Loucy (cell line): Measurements from ENCODE around the gene TBC1D20.

Experiments
- H2AFZ ChIP-seq: fragments of 200-600 bp; sonication (generic); 2 replicates; pipeline ENCODE4 v1.6.0; 2016; ENCODE audit warnings: antibody characterized with exemption, mild to moderate bottlenecking, low read length, moderate library complexity
- H3F3A ChIP-seq: fragments of 200-600 bp; 2 replicates; pipeline ENCODE4 v1.6.0; 2016; ENCODE audit warnings: antibody characterized with exemption, low read depth, mild to moderate bottlenecking
- H3K27me3 ChIP-seq: fragments of 200-600 bp; sonication (generic); 2 replicates; pipeline ENCODE4 v1.6.1; 2014; ENCODE audit warnings: low read length, mild to moderate bottlenecking; ENCODE audit not compliant: insufficient read depth, poor library complexity, severe bottlenecking
- H3K36me3 ChIP-seq: fragments of 200-600 bp; sonication (generic); 2 replicates; pipeline ENCODE4 v1.6.1; 2016; ENCODE audit warnings: low read length; ENCODE audit not compliant: insufficient read depth
- H3K4me1 ChIP-seq: fragments of 200-600 bp; sonication (generic); 2 replicates; pipeline ENCODE4 v1.5.1; 2014; ENCODE audit warnings: low read length, mild to moderate bottlenecking; ENCODE audit not compliant: insufficient read depth, poor library complexity, severe bottlenecking
- H3K4me2 ChIP-seq: fragments of 200-600 bp; sonication (generic); 2 replicates; pipeline ENCODE4 v1.6.0; 2014; ENCODE audit warnings: antibody characterized with exemption, low read length, low read depth, mild to moderate bottlenecking; ENCODE audit not compliant: poor library complexity, severe bottlenecking
- H3K4me3 ChIP-seq: fragments of 200-600 bp; sonication (generic); 2 replicates; pipeline ENCODE4 v1.5.1; 2014; ENCODE audit warnings: low read length, mild to moderate bottlenecking, mixed read lengths; ENCODE audit not compliant: poor library complexity, severe bottlenecking
- H3K79me2 ChIP-seq: fragments of 200-600 bp; sonication (generic); 2 replicates; pipeline ENCODE4 v1.6.1; 2014; ENCODE audit warnings: low read length; ENCODE audit not compliant: insufficient read depth
- H3K9ac ChIP-seq: fragments of 200-600 bp; sonication (generic); 2 replicates; pipeline ENCODE4 v1.6.0; 2014; ENCODE audit warnings: mild to moderate bottlenecking, low read depth, low read length, moderate library complexity; ENCODE audit not compliant: poor library complexity, severe bottlenecking
- H3K9me2 ChIP-seq: fragments of 200-600 bp; sonication (generic); replicated peaks from 2 replicates; pipeline ENCODE4 v1.6.1; 2016; ENCODE audit warnings: low read depth, low read length, mixed read lengths
- H3K9me3 ChIP-seq: fragments of 200-600 bp; sonication (generic); 2 replicates; pipeline ENCODE4 v1.6.1; 2014; ENCODE audit warnings: mild to moderate bottlenecking, antibody characterized with exemption, low read length, low read depth; ENCODE audit not compliant: insufficient read depth
- H4K20me1 ChIP-seq: fragments of 200-600 bp; sonication (generic); 2 replicates; pipeline ENCODE4 v1.6.0; 2014; ENCODE audit warnings: antibody characterized with exemption, low read length, mild to moderate bottlenecking; ENCODE audit not compliant: insufficient read depth, poor library complexity, severe bottlenecking
- CTCF ChIP-seq: fragments of 200-600 bp; sonication (generic); conservative IDR thresholded peaks from 2 replicates; pipeline ENCODE4 v1.5.1; 2014; ENCODE audit warnings: mild to moderate bottlenecking, antibody characterized with exemption, low read length
- EZH2phosphoT487 ChIP-seq: fragments of 200-600 bp; IDR thresholded peaks from 2 replicates; pipeline ENCODE4 v1.6.1; 2018; ENCODE audit warnings: antibody characterized with exemption, mild to moderate bottlenecking, moderate library complexity, borderline replicate concordance

Gene TBC1D20

GRCh38 chr20:418858-419365 lies 43.4 kb downstream of the TBC1D20 start:
- no peak overlapping the region for H3K9ac ChIP-seq
- no peaks in the 10 kb centered on the region for H3K9me2 ChIP-seq
- H3F3A ChIP-seq: no peaks in the 10 kb centered on the region
- no peak overlapping the region for H2AFZ ChIP-seq
- no peaks in the 10 kb centered on the region for H3K27me3 ChIP-seq
- no peaks in the 10 kb centered on the region for H3K9me3 ChIP-seq
- no peak for TF ChIP-seq EZH2phosphoT487
- H3K4me3 ChIP-seq: no peak overlapping the region
- peaks cover 2% of the 10 kb centered on the region; the same call in 1 of the 2 replicates for H3K79me2 ChIP-seq
- H3K36me3 ChIP-seq: peaks cover 4% of the 10 kb centered on the region; the same call in 1 of the 2 replicates
- peaks cover 6% of the 10 kb centered on the region for H3K4me1 ChIP-seq
- H3K4me2 ChIP-seq: no peak overlapping the region
- peaks cover 4% of the 10 kb centered on the region for H4K20me1 ChIP-seq

GRCh38 chr20:417801-418342 lies 44.5 kb downstream of the TBC1D20 start:
- H3K79me2 ChIP-seq: peaks cover 13% of the 10 kb centered on the region
- no peaks in the 10 kb centered on the region for H3K9me2 ChIP-seq
- H3K9ac ChIP-seq: no peak overlapping the region
- no peaks in the 10 kb centered on the region for H3K9me3 ChIP-seq
- no peak overlapping the region for H3K4me3 ChIP-seq
- peaks cover 4% of the 10 kb centered on the region; the same call in 1 of the 2 replicates for H3K36me3 ChIP-seq
- TF ChIP-seq EZH2phosphoT487 (no peak), CTCF (no peak)
- peaks cover 15% of the 10 kb centered on the region for H3K4me1 ChIP-seq
- H4K20me1 ChIP-seq: peaks cover 4% of the 10 kb centered on the region
- no peak overlapping the region for H2AFZ ChIP-seq
- no peaks in the 10 kb centered on the region for H3K27me3 ChIP-seq
- no peak overlapping the region for H3K4me2 ChIP-seq
- H3F3A ChIP-seq: no peaks in the 10 kb centered on the region

- no peak overlapping the region for H3K4me2 ChIP-seq
- TF ChIP-seq EZH2phosphoT487 (no peak), CTCF (no peak)
- no peak overlapping the region for H3K4me3 ChIP-seq
- no peaks in the 10 kb centered on the region for H3K9me2 ChIP-seq
- H2AFZ ChIP-seq: no peak overlapping the region
- H3K9me3 ChIP-seq: no peaks in the 10 kb centered on the region
- no peak overlapping the region for H3K9ac ChIP-seq
- H3F3A ChIP-seq: no peaks in the 10 kb centered on the region
- H3K79me2 ChIP-seq: peaks cover 20% of the 10 kb centered on the region
- H3K27me3 ChIP-seq: no peaks in the 10 kb centered on the region
- peaks cover 4% of the 10 kb centered on the region; the same call in 1 of the 2 replicates for H3K36me3 ChIP-seq
- peaks cover 4% of the 10 kb centered on the region for H4K20me1 ChIP-seq
- peaks cover 15% of the 10 kb centered on the region for H3K4me1 ChIP-seq
Measured at GRCh38 chr20:416950-417800, 45.2 kb downstream of the TBC1D20 start.
